Neural cell (in vitro differentiated cells): ENCODE measurements around the gene ARHGAP25. TPM values are rescaled to one million over a fixed set of nuclear protein-coding genes. Genes with fewer than 3 reads are reported as not detected.

Experiments used
- H2AFZ ChIP-seq: fragments of 200-600, 300-800 bp; sonication (generic), shearing (Covaris generic); 2 replicates; pipeline ENCODE4 v1.6.0; 2014; ENCODE audit warnings: low read depth, mild to moderate bottlenecking, antibody characterized with exemption, low read length, moderate library complexity
- H3F3A ChIP-seq: fragments of 200-600 bp; shearing (Covaris generic); 2 replicates; pipeline ENCODE4 v1.6.1; 2016; ENCODE audit warnings: mild to moderate bottlenecking, moderate library complexity, mixed read lengths, antibody characterized with exemption, low read length; ENCODE audit not compliant: insufficient read depth, poor library complexity, severe bottlenecking
- H3K27ac ChIP-seq: fragments of 200-600, 300-800 bp; sonication (generic), shearing (Covaris generic); 2 replicates; pipeline ENCODE4 v1.5.1; 2014; ENCODE audit warnings: mild to moderate bottlenecking, low read length, moderate library complexity
- H3K27me3 ChIP-seq: fragments of 300-800, 200-600 bp; sonication (generic), shearing (Covaris generic); 2 replicates; pipeline ENCODE4 v1.6.0; 2014; ENCODE audit warnings: mild to moderate bottlenecking, low read depth, low read length, moderate library complexity; ENCODE audit not compliant: insufficient read depth
- H3K36me3 ChIP-seq: fragments of 300-800, 200-600 bp; sonication (generic), shearing (Covaris generic); 2 replicates; pipeline ENCODE4 v1.5.1; 2014; ENCODE audit warnings: mild to moderate bottlenecking, antibody characterized with exemption, low read length, moderate library complexity; ENCODE audit not compliant: insufficient read depth
- H3K4me2 ChIP-seq: fragments of 300-800, 200-600 bp; sonication (generic), shearing (Covaris generic); 2 replicates; pipeline ENCODE4 v1.6.0; 2014; ENCODE audit warnings: mild to moderate bottlenecking, low read length
- H3K4me3 ChIP-seq: fragments of 300-800, 200-600 bp; sonication (generic), shearing (Covaris generic); 2 replicates; pipeline ENCODE4 v1.5.1; 2014; ENCODE audit warnings: mild to moderate bottlenecking, low read length, moderate library complexity
- H3K79me2 ChIP-seq: fragments of 200-600 bp; shearing (Covaris generic); replicated peaks from 2 replicates; pipeline ENCODE4 v1.6.0; 2014; ENCODE audit warnings: mild to moderate bottlenecking, low read length, moderate library complexity; ENCODE audit not compliant: insufficient read depth
- H3K9ac ChIP-seq: fragments of 300-800, 200-600 bp; sonication (generic), shearing (Covaris generic); 2 replicates; pipeline ENCODE4 v1.6.1; 2016; ENCODE audit warnings: mild to moderate bottlenecking, low read length, mixed read lengths
- H3K9me2 ChIP-seq: fragments of 200-600 bp; shearing (Covaris generic); 2 replicates; pipeline ENCODE4 v1.6.1; 2016; ENCODE audit warnings: mild to moderate bottlenecking, low read length, mixed read lengths; ENCODE audit not compliant: insufficient read depth
- H3K9me3 ChIP-seq: fragments of 200-600, 300-800 bp; sonication (generic), shearing (Covaris generic); 2 replicates; pipeline ENCODE4 v1.6.1; 2016; ENCODE audit warnings: mild to moderate bottlenecking, mixed run types, low read length, moderate library complexity, mixed read lengths
- H4K20me1 ChIP-seq: fragments of 200-600 bp; shearing (Covaris generic); 2 replicates; pipeline ENCODE4 v1.6.1; 2016; ENCODE audit warnings: mild to moderate bottlenecking, mixed run types; ENCODE audit not compliant: insufficient read depth
- EP300 ChIP-seq: fragments of 450-650 bp; conservative IDR thresholded peaks from 2 replicates; pipeline ENCODE4 v1.6.1; 2014; ENCODE audit warnings: antibody characterized with exemption, mild to moderate bottlenecking, moderate library complexity; ENCODE audit not compliant: poor library complexity, severe bottlenecking
- EZH2 ChIP-seq: fragments of 200-600, 300-800 bp; shearing (Covaris generic), sonication (generic); IDR thresholded peaks from 2 replicates; pipeline ENCODE4 v1.6.1; 2014; ENCODE audit warnings: antibody characterized with exemption, low read length, borderline replicate concordance, mild to moderate bottlenecking; ENCODE audit not compliant: insufficient read depth, poor library complexity, severe bottlenecking
- MXI1 ChIP-seq: fragments of 450-650 bp; conservative IDR thresholded peaks from 2 replicates; pipeline ENCODE4 v1.6.1; 2014; ENCODE audit warnings: antibody characterized with exemption, mild to moderate bottlenecking; ENCODE audit not compliant: poor library complexity, severe bottlenecking
- POLR2AphosphoS5 ChIP-seq: IDR thresholded peaks from 2 replicates; pipeline ENCODE4 v1.6.1; 2012
- RAD21 ChIP-seq: fragments of 450-650 bp; conservative IDR thresholded peaks from 2 replicates; pipeline ENCODE4 v1.6.1; 2014; ENCODE audit warnings: antibody characterized with exemption, mild to moderate bottlenecking, moderate library complexity
- SMC3 ChIP-seq: fragments of 450-650 bp; conservative IDR thresholded peaks from 2 replicates; pipeline ENCODE4 v1.6.1; 2014; ENCODE audit warnings: antibody characterized with exemption, mild to moderate bottlenecking, moderate library complexity; ENCODE audit not compliant: poor library complexity
- TAF1 ChIP-seq: IDR thresholded peaks from 2 replicates; pipeline ENCODE4 v1.6.1; 2012; ENCODE audit warnings: low read depth
- polyA plus RNA-seq: library from polyadenylated mRNA; depleted of rRNA; stranded (reverse); fragments of >200 nt; gene quantifications from 2 replicates; pipeline ENCODE4 v1.2.3, GENCODE V29; 2014
- TF ChIP-seq, protein P1 (sequence below): fragments of 450-650 bp; IDR thresholded peaks from 2 replicates; pipeline ENCODE4 v1.5.1; 2014; ENCODE audit warnings: antibody characterized with exemption, mild to moderate bottlenecking, moderate library complexity; ENCODE audit not compliant: poor library complexity, severe bottlenecking
- TF ChIP-seq, protein P2 (sequence below): IDR thresholded peaks from 2 replicates; pipeline ENCODE4 v1.6.1; 2012; ENCODE audit warnings: borderline replicate concordance

Gene ARHGAP25
- polyA plus RNA-seq, 1 donor from 2014 or later: not detected

DNA sequence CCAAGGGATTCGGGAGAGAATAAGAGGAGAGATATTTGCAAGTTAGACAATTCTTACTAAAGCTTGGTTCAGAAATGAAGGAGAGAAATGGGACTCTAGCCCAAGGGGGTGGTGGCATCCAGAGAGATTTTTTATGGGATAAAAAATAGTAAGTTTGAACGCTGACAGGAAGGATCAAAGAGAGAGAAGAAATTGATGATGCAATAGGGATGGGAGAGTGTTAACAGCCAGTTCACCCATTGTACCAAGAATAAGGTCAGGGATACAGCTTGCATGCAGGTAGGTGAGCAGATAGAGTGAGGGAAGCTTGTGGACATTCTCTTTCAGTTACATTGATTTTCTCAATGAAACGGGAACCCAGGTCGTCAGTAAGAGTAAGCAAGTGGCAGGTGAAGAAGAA lies 1.2 kb upstream of the ARHGAP25 start:
- Histone ChIP-seq H3K4me3 (no peak overlapping the region), H3K9ac (no peak overlapping the region), H3K27me3 (no peaks in the 10 kb centered on the region), H3K9me2 (no peaks in the 10 kb centered on the region), H3F3A (no peaks in the 10 kb centered on the region), H3K79me2 (no peaks in the 10 kb centered on the region), H2AFZ (no peak overlapping the region), H4K20me1 (no peaks in the 10 kb centered on the region), H3K9me3 (no peaks in the 10 kb centered on the region), H3K27ac (no peak overlapping the region), H3K36me3 (no peaks in the 10 kb centered on the region), H3K4me2 (no peak overlapping the region)
- TF ChIP-seq MXI1 (no peak), TAF1 (no peak), SMC3 (no peak), EZH2 (no peak), POLR2AphosphoS5 (no peak)
- TF ChIP-seq, protein P1, sequence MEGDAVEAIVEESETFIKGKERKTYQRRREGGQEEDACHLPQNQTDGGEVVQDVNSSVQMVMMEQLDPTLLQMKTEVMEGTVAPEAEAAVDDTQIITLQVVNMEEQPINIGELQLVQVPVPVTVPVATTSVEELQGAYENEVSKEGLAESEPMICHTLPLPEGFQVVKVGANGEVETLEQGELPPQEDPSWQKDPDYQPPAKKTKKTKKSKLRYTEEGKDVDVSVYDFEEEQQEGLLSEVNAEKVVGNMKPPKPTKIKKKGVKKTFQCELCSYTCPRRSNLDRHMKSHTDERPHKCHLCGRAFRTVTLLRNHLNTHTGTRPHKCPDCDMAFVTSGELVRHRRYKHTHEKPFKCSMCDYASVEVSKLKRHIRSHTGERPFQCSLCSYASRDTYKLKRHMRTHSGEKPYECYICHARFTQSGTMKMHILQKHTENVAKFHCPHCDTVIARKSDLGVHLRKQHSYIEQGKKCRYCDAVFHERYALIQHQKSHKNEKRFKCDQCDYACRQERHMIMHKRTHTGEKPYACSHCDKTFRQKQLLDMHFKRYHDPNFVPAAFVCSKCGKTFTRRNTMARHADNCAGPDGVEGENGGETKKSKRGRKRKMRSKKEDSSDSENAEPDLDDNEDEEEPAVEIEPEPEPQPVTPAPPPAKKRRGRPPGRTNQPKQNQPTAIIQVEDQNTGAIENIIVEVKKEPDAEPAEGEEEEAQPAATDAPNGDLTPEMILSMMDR: no peak

DNA sequence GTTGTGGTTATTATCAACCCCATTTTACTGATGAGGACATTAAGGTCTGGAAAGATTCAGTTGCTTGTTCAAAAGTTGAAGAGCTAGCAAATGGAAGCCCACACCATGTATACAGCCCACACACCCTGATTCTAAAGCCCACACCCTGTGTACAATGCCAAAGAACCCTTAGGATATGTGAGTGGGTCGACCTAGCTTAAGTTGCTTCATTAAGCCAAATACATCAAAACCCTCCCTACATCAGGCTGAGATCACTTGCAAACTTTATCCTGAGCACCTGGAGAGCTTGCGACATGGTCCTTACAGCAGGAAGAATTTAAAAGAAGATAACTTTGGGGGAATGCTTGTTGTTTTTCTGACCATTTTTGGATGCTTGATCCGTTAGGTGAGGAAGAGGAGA lies 435 bp upstream of the ARHGAP25 start:
- TF ChIP-seq, protein P1: no peak
- TF ChIP-seq MXI1 (no peak), EZH2 (no peak), POLR2AphosphoS5 (no peak), SMC3 (no peak), EP300 (no peak), TAF1 (no peak), RAD21 (no peak)
- TF ChIP-seq, protein P2, sequence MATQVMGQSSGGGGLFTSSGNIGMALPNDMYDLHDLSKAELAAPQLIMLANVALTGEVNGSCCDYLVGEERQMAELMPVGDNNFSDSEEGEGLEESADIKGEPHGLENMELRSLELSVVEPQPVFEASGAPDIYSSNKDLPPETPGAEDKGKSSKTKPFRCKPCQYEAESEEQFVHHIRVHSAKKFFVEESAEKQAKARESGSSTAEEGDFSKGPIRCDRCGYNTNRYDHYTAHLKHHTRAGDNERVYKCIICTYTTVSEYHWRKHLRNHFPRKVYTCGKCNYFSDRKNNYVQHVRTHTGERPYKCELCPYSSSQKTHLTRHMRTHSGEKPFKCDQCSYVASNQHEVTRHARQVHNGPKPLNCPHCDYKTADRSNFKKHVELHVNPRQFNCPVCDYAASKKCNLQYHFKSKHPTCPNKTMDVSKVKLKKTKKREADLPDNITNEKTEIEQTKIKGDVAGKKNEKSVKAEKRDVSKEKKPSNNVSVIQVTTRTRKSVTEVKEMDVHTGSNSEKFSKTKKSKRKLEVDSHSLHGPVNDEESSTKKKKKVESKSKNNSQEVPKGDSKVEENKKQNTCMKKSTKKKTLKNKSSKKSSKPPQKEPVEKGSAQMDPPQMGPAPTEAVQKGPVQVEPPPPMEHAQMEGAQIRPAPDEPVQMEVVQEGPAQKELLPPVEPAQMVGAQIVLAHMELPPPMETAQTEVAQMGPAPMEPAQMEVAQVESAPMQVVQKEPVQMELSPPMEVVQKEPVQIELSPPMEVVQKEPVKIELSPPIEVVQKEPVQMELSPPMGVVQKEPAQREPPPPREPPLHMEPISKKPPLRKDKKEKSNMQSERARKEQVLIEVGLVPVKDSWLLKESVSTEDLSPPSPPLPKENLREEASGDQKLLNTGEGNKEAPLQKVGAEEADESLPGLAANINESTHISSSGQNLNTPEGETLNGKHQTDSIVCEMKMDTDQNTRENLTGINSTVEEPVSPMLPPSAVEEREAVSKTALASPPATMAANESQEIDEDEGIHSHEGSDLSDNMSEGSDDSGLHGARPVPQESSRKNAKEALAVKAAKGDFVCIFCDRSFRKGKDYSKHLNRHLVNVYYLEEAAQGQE: no peak
- Histone ChIP-seq H3F3A (no peaks in the 10 kb centered on the region), H3K4me2 (no peak overlapping the region), H4K20me1 (no peaks in the 10 kb centered on the region), H3K79me2 (no peaks in the 10 kb centered on the region), H3K9me2 (no peaks in the 10 kb centered on the region), H3K9me3 (no peaks in the 10 kb centered on the region), H3K4me3 (no peak overlapping the region), H2AFZ (no peak overlapping the region), H3K27ac (no peak overlapping the region), H3K9ac (no peak overlapping the region), H3K27me3 (no peaks in the 10 kb centered on the region), H3K36me3 (no peaks in the 10 kb centered on the region)
